Spleen (tissue), 11 donors: ENCODE measurements around the gene FTO. TPM values are rescaled to one million over a fixed set of nuclear protein-coding genes. Genes with fewer than 3 reads are reported as not detected.

Experiments used
- DNase-seq: peaks from one replicate; pipeline ENCODE4 v3.0.0-alpha.2; 2020
- H3K27ac ChIP-seq, 8 donors: fragments of 200-600 bp; sonication (generic) in 7 of 8; 1 replicate in 4 of 8; 2 replicates in 4 of 8; pipeline versions ENCODE4 v1.5.0 to v1.8.0; 2016 to 2021; ENCODE audit warnings: inconsistent platforms in 4 of 8, mild to moderate bottlenecking in 4 of 8, moderate library complexity in 1 of 8
- H3K27me3 ChIP-seq, 7 donors: fragments of 200-600 bp; sonication (generic) in 6 of 7; replicated peaks in 1 of 7; 1 replicate in 4 of 7; 2 replicates in 3 of 7; pipeline versions ENCODE4 v1.5.0 to v1.8.0; 2016 to 2021; ENCODE audit warnings: inconsistent platforms in 3 of 7, mild to moderate bottlenecking in 1 of 7
- H3K36me3 ChIP-seq, 6 donors: fragments of 200-600 bp; sonication (generic) in 5 of 6; 1 replicate in 4 of 6; 2 replicates in 2 of 6; pipeline versions ENCODE4 v1.5.0 to v1.8.0; 2016 to 2021; ENCODE audit warnings: inconsistent platforms in 2 of 6
- H3K4me1 ChIP-seq, 6 donors: fragments of 200-600 bp; sonication (generic) in 5 of 6; 1 replicate in 3 of 6; 2 replicates in 3 of 6; pipeline versions ENCODE4 v1.5.0 to v1.8.0; 2016 to 2021; ENCODE audit warnings: inconsistent platforms in 3 of 6
- H3K4me3 ChIP-seq, 8 donors: fragments of 200-600 bp; sonication (generic) in 7 of 8; 1 replicate in 4 of 8; 2 replicates in 4 of 8; pipeline versions ENCODE4 v1.5.0 to v1.8.0; 2016 to 2021; ENCODE audit warnings: inconsistent platforms in 4 of 8, mild to moderate bottlenecking in 4 of 8, moderate library complexity in 2 of 8
- H3K9me3 ChIP-seq, 8 donors: fragments of 200-600 bp; sonication (generic) in 7 of 8; 1 replicate in 4 of 8; 2 replicates in 4 of 8; pipeline versions ENCODE4 v1.5.0 to v1.8.0; 2016 to 2021; ENCODE audit warnings: inconsistent platforms in 4 of 8
- POLR2A ChIP-seq, 3 donors: fragments of 450-650 bp; IDR thresholded peaks; one replicate each; pipeline ENCODE4 v1.5.1; 2017; ENCODE audit warnings: antibody characterized with exemption in 3 of 3, mild to moderate bottlenecking in 1 of 3
- POLR2AphosphoS5 ChIP-seq, 3 donors: sonication (generic); formaldehyde crosslinking; IDR thresholded peaks; one replicate each; pipeline ENCODE4 v1.5.1; 2017; ENCODE audit warnings: antibody characterized with exemption in 3 of 3
- WGBS, 5 donors: extraction: QIAGEN DNeasy Blood & Tissue Kit in 3 of 5; methylation state at CpG; one replicate each; pipeline versions ENCODE4 v1.1.5 to v1.1.7; 2013 to 2018; 5-methylcytosine and 5-hydroxymethylcytosine counted together
- intact Hi-C: fragments of 100-400 bp; cut with DNase I; formaldehyde crosslinking; loops from one replicate; pipeline ENCODE4 v1.15.0; 2023; ENCODE audit warnings: low total_unique reads
- polyA plus RNA-seq, 3 donors: library from polyadenylated mRNA; stranded (reverse); fragments of 200-250 nt; gene quantifications; one replicate each; pipeline ENCODE4 v1.2.1, GENCODE V29; 2013
- total RNA-seq, 7 donors: library from RNA; depleted of rRNA in 3 of 7; stranded (reverse); fragments of >200 nt in 3 of 7; fragmentation: NEBNext Ultra II Directional in 4 of 7; extraction: Animal tissue kit (Norgen Biotek cat#: 25700) in 4 of 7; gene quantifications; one replicate each; pipeline versions ENCODE4 v1.1.0 to v1.2.1, GENCODE V29; 2016 to 2021
- TF ChIP-seq, protein P1 (sequence below), 11 experiments: fragments of 200-600 bp in 7 of 11; fragments of 450-650 bp in 4 of 11; sonication (generic) in 4 of 11; IDR thresholded peaks in 8 of 11; conservative IDR thresholded peaks in 3 of 11; 1 replicate in 7 of 11; 2 replicates in 4 of 11; pipeline versions ENCODE4 v1.4.0 to v1.8.0; 2016 to 2021; ENCODE audit warnings: antibody characterized with exemption in 11 of 11, inconsistent platforms in 4 of 11, mild to moderate bottlenecking in 1 of 11
- donor health status: healthy with polysubstance abuse.
- donor health status: DM: no; HTN: no; CAD: no; lungs with moderate emphysema.
- donor health status: DM: no; HTN: no; CAD: no.
- donor health status: Bipolar disorder and iron deficiency.
- donor health status: healthy.
- donor health status: DM: no; HTN: no; CAD: no.
- donor health status: DM: yes; HTN: yes; CAD: no.

Gene FTO
- total and polyA plus RNA-seq, 10 donors = 6.8 to 89.8 (median 68.4) TPM

DNA sequence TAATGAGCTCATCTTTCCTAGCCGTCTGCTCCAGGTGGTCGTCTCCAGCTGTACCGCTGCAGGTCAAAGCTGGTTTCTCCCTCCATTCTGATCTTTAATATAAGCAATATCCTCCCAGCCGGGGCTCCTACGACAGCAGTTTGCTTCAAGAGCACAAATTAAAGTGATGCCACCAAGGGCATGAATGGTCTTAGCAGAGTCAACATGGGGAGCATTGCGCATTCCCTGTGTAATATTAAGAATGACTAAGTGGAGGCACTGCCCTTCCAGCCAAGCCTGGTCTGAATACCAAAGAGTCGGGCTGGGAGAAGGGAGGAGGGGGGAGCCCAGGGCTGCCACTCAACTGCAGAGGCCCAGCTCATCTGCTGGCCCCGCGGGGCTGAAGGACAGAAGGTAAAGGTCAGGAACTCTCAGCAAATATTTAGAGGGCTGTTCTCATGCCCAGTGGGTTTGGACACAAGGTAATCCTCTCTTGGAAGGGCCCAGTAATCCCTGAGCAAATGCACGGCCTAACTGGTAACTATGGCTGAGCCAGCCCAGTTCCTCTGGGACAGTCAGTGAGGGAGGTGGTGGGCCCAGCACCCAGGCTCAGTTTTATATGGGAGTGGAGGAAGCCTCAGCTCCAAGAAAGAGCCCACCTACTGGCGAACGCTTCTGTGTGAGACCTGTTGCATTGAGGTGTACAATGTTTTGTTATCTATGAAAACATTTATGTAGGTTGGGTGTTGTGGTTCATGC is 461.4 kb downstream of the FTO start:
- TF ChIP-seq, protein P1, sequence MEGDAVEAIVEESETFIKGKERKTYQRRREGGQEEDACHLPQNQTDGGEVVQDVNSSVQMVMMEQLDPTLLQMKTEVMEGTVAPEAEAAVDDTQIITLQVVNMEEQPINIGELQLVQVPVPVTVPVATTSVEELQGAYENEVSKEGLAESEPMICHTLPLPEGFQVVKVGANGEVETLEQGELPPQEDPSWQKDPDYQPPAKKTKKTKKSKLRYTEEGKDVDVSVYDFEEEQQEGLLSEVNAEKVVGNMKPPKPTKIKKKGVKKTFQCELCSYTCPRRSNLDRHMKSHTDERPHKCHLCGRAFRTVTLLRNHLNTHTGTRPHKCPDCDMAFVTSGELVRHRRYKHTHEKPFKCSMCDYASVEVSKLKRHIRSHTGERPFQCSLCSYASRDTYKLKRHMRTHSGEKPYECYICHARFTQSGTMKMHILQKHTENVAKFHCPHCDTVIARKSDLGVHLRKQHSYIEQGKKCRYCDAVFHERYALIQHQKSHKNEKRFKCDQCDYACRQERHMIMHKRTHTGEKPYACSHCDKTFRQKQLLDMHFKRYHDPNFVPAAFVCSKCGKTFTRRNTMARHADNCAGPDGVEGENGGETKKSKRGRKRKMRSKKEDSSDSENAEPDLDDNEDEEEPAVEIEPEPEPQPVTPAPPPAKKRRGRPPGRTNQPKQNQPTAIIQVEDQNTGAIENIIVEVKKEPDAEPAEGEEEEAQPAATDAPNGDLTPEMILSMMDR (IDR thresholded peaks at IDR 0.05 in 8 of 11, conservative IDR thresholded peaks at IDR 0.05 in 3 of 11) = no peak
- no peak for TF ChIP-seq POLR2A (IDR thresholded peaks at IDR 0.05)
- TF ChIP-seq POLR2AphosphoS5 (IDR thresholded peaks at IDR 0.05) = no peak
- H3K9me3 ChIP-seq = no peaks in the 10 kb centered on the region
- peaks cover 0 to 7% (median 0%) of the 10 kb centered on the region in 7 donors for H3K27me3 ChIP-seq
- H3K4me3 ChIP-seq = no peak overlapping the region
- H3K4me1 ChIP-seq = no peaks in the 10 kb centered on the region
- intact Hi-C loops = no loop called here
- WGBS, 5 donors = 81 to 90% (median 83%) methylated on average over 12 of the region's 12 CpGs
- no peak for DNase-seq
- no peak overlapping the region for H3K27ac ChIP-seq
- H3K36me3 ChIP-seq = no peaks in the 10 kb centered on the region

DNA sequence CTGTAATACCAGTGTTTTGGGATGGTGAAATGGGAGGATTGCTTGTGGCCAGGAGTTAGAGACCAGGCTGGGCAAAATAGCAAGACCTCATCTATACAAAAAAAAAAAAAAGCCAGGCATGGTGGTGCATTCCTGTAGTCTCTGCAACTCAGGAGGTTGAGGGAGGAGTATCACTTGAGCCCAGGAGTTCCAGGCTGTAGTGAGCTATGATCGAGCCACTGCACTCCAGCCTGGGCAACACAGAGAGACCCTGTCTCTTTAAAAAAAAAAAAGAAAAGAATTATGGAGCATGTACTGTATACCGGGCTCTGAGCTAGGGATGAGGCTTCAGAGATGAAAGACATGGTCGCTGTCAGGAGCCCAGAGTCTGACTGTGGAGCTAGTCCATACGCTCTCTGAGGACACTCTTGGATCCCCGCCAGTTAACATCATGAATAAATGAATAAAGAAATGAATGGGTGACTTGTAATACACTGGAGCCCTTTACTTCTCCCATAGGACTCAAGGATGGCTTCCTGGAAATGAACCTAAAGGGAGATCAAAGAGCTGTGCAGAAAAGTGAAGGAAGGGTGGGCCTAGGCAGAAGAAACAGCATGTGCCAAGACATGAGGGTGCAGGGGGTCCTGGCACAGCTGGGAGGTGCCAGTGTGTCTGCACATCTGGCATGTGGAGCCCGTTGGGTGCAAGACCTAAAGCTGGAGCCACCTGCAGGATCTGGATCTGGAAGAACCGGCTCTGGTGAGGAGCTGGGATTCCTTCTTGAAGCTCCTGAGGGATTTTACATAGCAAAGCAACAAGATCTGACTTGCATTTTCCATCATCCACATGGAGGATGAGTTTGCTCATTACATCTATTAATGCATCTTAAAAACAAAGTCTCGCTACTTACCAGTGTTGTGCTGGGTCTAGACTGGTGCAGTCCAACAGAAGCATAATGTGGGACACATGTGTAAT is 462.2 kb downstream of the FTO start:
- H3K27ac ChIP-seq = no peak overlapping the region
- peaks cover 0 to 7% (median 0%) of the 10 kb centered on the region in 7 donors for H3K27me3 ChIP-seq
- TF ChIP-seq POLR2A (IDR thresholded peaks at IDR 0.05) (no peak), POLR2AphosphoS5 (IDR thresholded peaks at IDR 0.05) (no peak)
- TF ChIP-seq, protein P1 (IDR thresholded peaks at IDR 0.05 in 8 of 11, conservative IDR thresholded peaks at IDR 0.05 in 3 of 11) = no peak
- intact Hi-C loops = no loop called here
- WGBS, 5 donors = 67 to 89% (median 81%) methylated on average over 8 of the region's 8 CpGs
- H3K4me3 ChIP-seq = no peak overlapping the region
- no peaks in the 10 kb centered on the region for H3K36me3 ChIP-seq
- H3K9me3 ChIP-seq = no peaks in the 10 kb centered on the region
- no peak for DNase-seq
- no peaks in the 10 kb centered on the region for H3K4me1 ChIP-seq

DNA sequence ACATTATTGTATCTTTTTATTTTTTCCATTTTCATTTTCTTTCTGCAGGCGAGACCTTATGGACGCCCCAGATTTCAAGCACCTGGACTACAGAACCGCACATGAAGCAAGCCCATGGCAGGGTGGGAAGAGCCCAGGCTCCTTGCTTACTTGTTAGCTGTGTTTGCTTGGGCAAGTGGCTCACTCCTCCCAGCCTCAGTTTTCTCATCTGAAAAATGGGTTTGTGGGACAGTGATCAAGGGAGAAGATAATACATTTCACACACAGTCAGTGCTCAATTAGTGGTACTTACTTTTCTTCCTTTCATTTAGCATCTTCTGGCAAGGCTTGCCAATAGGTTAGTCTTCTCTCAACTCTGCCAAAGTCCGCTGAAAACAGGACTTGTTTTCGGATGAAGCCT is 465.2 kb downstream of the FTO start:
- TF ChIP-seq POLR2AphosphoS5 (IDR thresholded peaks at IDR 0.05) = no peak
- intact Hi-C loops = no loop called here
- Histone ChIP-seq H3K9me3 (no peaks in the 10 kb centered on the region), H3K27ac (no peak overlapping the region), H3K4me1 (peaks cover 0 to 4% (median 0%) of the 10 kb centered on the region in 6 donors), H3K36me3 (no peaks in the 10 kb centered on the region), H3K27me3 (peaks cover 0 to 18% (median 0%) of the 10 kb centered on the region in 7 donors), H3K4me3 (no peak overlapping the region)
- whole genome bisulfite sequencing, 5 donors = 91 to 97% (median 94%) methylated on average over 5 of the region's 5 CpGs
- no peak for DNase-seq

GRCh38 chr16:54171626-54172537 is 467.9 kb downstream of the FTO start:
- intact Hi-C loops = no loop called here
- peaks cover 0 to 14% (median 0%) of the 10 kb centered on the region in 6 donors for H3K4me1 ChIP-seq
- no peaks in the 10 kb centered on the region for H3K9me3 ChIP-seq
- no peak for DNase-seq
- TF ChIP-seq, protein P1 (IDR thresholded peaks at IDR 0.05 in 8 of 11, conservative IDR thresholded peaks at IDR 0.05 in 3 of 11) = no peak
- no peak for TF ChIP-seq POLR2A (IDR thresholded peaks at IDR 0.05)
- TF ChIP-seq POLR2AphosphoS5 (IDR thresholded peaks at IDR 0.05) = no peak
- no peak overlapping the region for H3K27ac ChIP-seq
- H3K36me3 ChIP-seq = no peaks in the 10 kb centered on the region
- peaks cover 0 to 41% (median 0%) of the 10 kb centered on the region in 7 donors for H3K27me3 ChIP-seq
- WGBS, 5 donors = 33 to 43% (median 40%) methylated on average over 22 of the region's 22 CpGs
- H3K4me3 ChIP-seq = no peak overlapping the region
